IMR-90 (cell line): ENCODE measurements around the gene DUSP3. TPM values are rescaled to one million over a fixed set of nuclear protein-coding genes. Genes with fewer than 3 reads are reported as not detected.

Experiments used
- ATAC-seq: fragments of 200-7000 bp; cut with Tn5 transposase; 2 replicates; pipeline ENCODE4 v1.9.1; 2020; ENCODE audit warnings: low read depth, mild to moderate bottlenecking, moderate library complexity
- BruUV-seq: library from RNA; stranded (reverse); fragments of 400-500 nt; replicated peaks from 2 replicates; lab custom pipeline; 2021; lab: Mats Ljungman, UMichigan
- CTCF ChIA-PET: fragments of 300-600 bp; formaldehyde crosslinking; extraction: SDS; loops from one replicate; lab custom pipeline; 2021; ENCODE audit warnings: antibody characterized with exemption; lab: Yijun Ruan, JAX
- POLR2A ChIA-PET: fragments of 300-600 bp; sonication (Branson Sonifier 250); formaldehyde crosslinking; loops from one replicate; lab custom pipeline; 2022; ENCODE audit warnings: antibody characterized with exemption; ENCODE audit not compliant: unreplicated experiment; lab: Charles Lee
- DNase-seq: peaks from one replicate; pipeline ENCODE4 v3.0.0; 2013
- H2AFZ ChIP-seq: replicated peaks from 2 replicates; pipeline ENCODE3; 2013; ENCODE audit warnings: low read length, mild to moderate bottlenecking; ENCODE audit not compliant: poor library complexity
- H2AK5ac ChIP-seq: 2 replicates; pipeline ENCODE4 v1.6.1; 2013; ENCODE audit warnings: low read depth, low read length, inconsistent platforms
- H2AK9ac ChIP-seq: replicated peaks from 2 replicates; pipeline ENCODE3; 2013; ENCODE audit warnings: mild to moderate bottlenecking, low read depth, low read length, moderate library complexity; ENCODE audit not compliant: poor library complexity
- H2BK120ac ChIP-seq: 2 replicates; pipeline ENCODE4 v1.6.1; 2013; ENCODE audit warnings: low read depth, low read length, inconsistent platforms
- H2BK15ac ChIP-seq: 3 replicates; pipeline ENCODE4 v1.6.1; 2013; ENCODE audit warnings: low read depth, low read length, inconsistent platforms
- H2BK20ac ChIP-seq: 2 replicates; pipeline ENCODE4 v1.6.1; 2013; ENCODE audit warnings: low read depth, mild to moderate bottlenecking, inconsistent platforms, low read length, moderate library complexity
- H2BK5ac ChIP-seq: 2 replicates; pipeline ENCODE4 v1.6.1; 2013; ENCODE audit warnings: mild to moderate bottlenecking, low read depth, low read length, inconsistent platforms; ENCODE audit not compliant: poor library complexity, severe bottlenecking
- H3K14ac ChIP-seq: replicated peaks from 2 replicates; pipeline ENCODE4 v1.6.1; 2013; ENCODE audit warnings: low read depth, low read length, inconsistent platforms
- H3K18ac ChIP-seq: 2 replicates; pipeline ENCODE4 v1.6.1; 2013; ENCODE audit warnings: low read depth, low read length, control low read depth
- H3K23ac ChIP-seq: 2 replicates; pipeline ENCODE4 v1.6.1; 2013; ENCODE audit warnings: low read depth, low read length, inconsistent platforms
- H3K27ac ChIP-seq: 2 replicates; pipeline ENCODE4 v1.5.1; 2013; ENCODE audit warnings: mild to moderate bottlenecking, control low read depth, low read length; ENCODE audit not compliant: insufficient read depth
- H3K27me3 ChIP-seq: 2 replicates; pipeline ENCODE4 v1.6.1; 2013; ENCODE audit warnings: low read length; ENCODE audit not compliant: control insufficient read depth, insufficient read depth
- H3K36me3 ChIP-seq: 2 replicates; pipeline ENCODE4 v1.6.1; 2013; ENCODE audit warnings: low read length, mixed read lengths; ENCODE audit not compliant: control insufficient read depth, insufficient read depth
- H3K4ac ChIP-seq: 2 replicates; pipeline ENCODE4 v1.6.1; 2013; ENCODE audit warnings: low read depth, low read length, inconsistent platforms
- H3K4me1 ChIP-seq: 2 replicates; pipeline ENCODE4 v1.6.1; 2013; ENCODE audit warnings: low read length, mixed read lengths; ENCODE audit not compliant: control insufficient read depth, insufficient read depth
- H3K4me2 ChIP-seq: 2 replicates; pipeline ENCODE4 v1.6.1; 2013; ENCODE audit warnings: low read depth, mild to moderate bottlenecking, control low read depth, low read length, moderate library complexity
- H3K4me3 ChIP-seq: 2 replicates; pipeline ENCODE4 v1.5.1; 2013; ENCODE audit warnings: low read depth, mild to moderate bottlenecking, control low read depth, low read length, moderate library complexity; ENCODE audit not compliant: insufficient read depth
- H3K56ac ChIP-seq: 2 replicates; pipeline ENCODE4 v1.6.1; 2013; ENCODE audit warnings: low read length, inconsistent platforms; ENCODE audit not compliant: insufficient read depth; ENCODE audit errors: extremely low read depth
- H3K79me1 ChIP-seq, 2 experiments: 2 replicates each; pipeline ENCODE4 v1.6.1; 2013; ENCODE audit warnings: low read length in 2 of 2, inconsistent platforms in 1 of 2, low read depth in 1 of 2
- H3K9ac ChIP-seq: 2 replicates; pipeline ENCODE4 v1.6.1; 2013; ENCODE audit warnings: low read depth, low read length, control low read depth
- H3K9me1 ChIP-seq: 2 replicates; pipeline ENCODE4 v1.6.1; 2013; ENCODE audit warnings: low read length, inconsistent platforms; ENCODE audit not compliant: insufficient read depth
- H3K9me3 ChIP-seq: 2 replicates; pipeline ENCODE4 v1.6.1; 2013; ENCODE audit warnings: low read length; ENCODE audit not compliant: control insufficient read depth, insufficient read depth
- H4K20me1 ChIP-seq: 2 replicates; pipeline ENCODE4 v1.6.1; 2013; ENCODE audit warnings: low read length, inconsistent platforms; ENCODE audit not compliant: insufficient read depth
- H4K5ac ChIP-seq: 2 replicates; pipeline ENCODE4 v1.6.1; 2013; ENCODE audit warnings: mild to moderate bottlenecking, low read depth, low read length, control low read depth
- H4K8ac ChIP-seq, 2 experiments: 2 replicates each; pipeline ENCODE4 v1.6.1; 2013; ENCODE audit warnings: low read depth in 2 of 2, low read length in 2 of 2, control low read depth in 1 of 2, inconsistent platforms in 1 of 2
- H4K91ac ChIP-seq: 2 replicates; pipeline ENCODE4 v1.6.1; 2013; ENCODE audit warnings: low read depth, low read length, inconsistent platforms; ENCODE audit not compliant: insufficient read depth
- BHLHE40 ChIP-seq: fragments of 150-350 bp; IDR thresholded peaks from 2 replicates; pipeline ENCODE4 v1.6.1; 2016; ENCODE audit warnings: mild to moderate bottlenecking, low read depth, low read length
- CEBPB ChIP-seq: IDR thresholded peaks from 2 replicates; pipeline ENCODE4 v1.6.1; 2012; ENCODE audit warnings: low read depth, low read length, improper control_type of control experiment
- CHD1 ChIP-seq: IDR thresholded peaks from 2 replicates; pipeline ENCODE4 v1.6.1; 2012; ENCODE audit warnings: low read depth, low read length, improper control_type of control experiment
- FOS ChIP-seq: fragments of 150-350 bp; IDR thresholded peaks from 2 replicates; pipeline ENCODE4 v1.6.1; 2016; ENCODE audit warnings: low read depth, low read length
- MAFK ChIP-seq: IDR thresholded peaks from 2 replicates; pipeline ENCODE4 v1.6.1; 2012; ENCODE audit warnings: low read depth, low read length, improper control_type of control experiment
- MAZ ChIP-seq: IDR thresholded peaks from 2 replicates; pipeline ENCODE4 v1.6.1; 2012; ENCODE audit warnings: low read depth, mild to moderate bottlenecking, low read length, improper control_type of control experiment, moderate library complexity, borderline replicate concordance
- MXI1 ChIP-seq: IDR thresholded peaks from 2 replicates; pipeline ENCODE4 v1.6.1; 2012; ENCODE audit warnings: low read depth, mild to moderate bottlenecking, low read length, moderate library complexity, borderline replicate concordance
- NFE2L2 ChIP-seq: fragments of 150-350 bp; IDR thresholded peaks from 2 replicates; pipeline ENCODE4 v1.6.1; 2016; ENCODE audit warnings: low read depth, mild to moderate bottlenecking, low read length
- POLR2A ChIP-seq: IDR thresholded peaks from 2 replicates; pipeline ENCODE4 v1.6.1; 2012; ENCODE audit warnings: mild to moderate bottlenecking, low read depth, low read length
- RAD21 ChIP-seq: IDR thresholded peaks from 2 replicates; pipeline ENCODE4 v1.6.1; 2012; ENCODE audit warnings: low read length, improper control_type of control experiment
- RFX5 ChIP-seq: IDR thresholded peaks from 2 replicates; pipeline ENCODE4 v1.8.0; 2012; ENCODE audit warnings: low read depth, mild to moderate bottlenecking, low read length, moderate library complexity
- SMC3 ChIP-seq: fragments of 150-350 bp; IDR thresholded peaks from 2 replicates; pipeline ENCODE4 v1.6.1; 2016; ENCODE audit warnings: low read depth, mild to moderate bottlenecking, antibody characterized with exemption, low read length, moderate library complexity
- WGBS, 2 experiments: methylation state at CpG; one replicate each; pipeline versions ENCODE4 v1.1.5 to v1.1.7; 2013; ENCODE audit warnings: missing lambda C conversion rate in 2 of 2; ENCODE audit not compliant: insufficient read length in 1 of 2; ENCODE audit errors: extremely low coverage in 2 of 2; 5-methylcytosine and 5-hydroxymethylcytosine counted together
- dilution Hi-C: fragments of 300-500 bp; cut with HindIII; formaldehyde crosslinking; loops from one replicate; pipeline ENCODE4 v1.14.3; 2018; ENCODE audit warnings: low sequenced_read_pairs; ENCODE audit not compliant: unreplicated experiment
- in situ Hi-C: fragments of 300-500 bp; cut with MboI; formaldehyde crosslinking; loops from 3 replicates; pipeline ENCODE4 v1.14.3; 2019; ENCODE audit warnings: low sequenced_read_pairs, inconsistent platforms, mixed read lengths
- intact Hi-C: fragments of 100-400 bp; cut with micrococcal nuclease; formaldehyde crosslinking; loops from 2 replicates; pipeline ENCODE4 v1.10.0; 2022
- polyA plus RNA-seq, 3 experiments: library from polyadenylated mRNA; depleted of rRNA; stranded (reverse); fragments of >200 nt; gene quantifications; 2 replicates each; pipeline ENCODE4 v1.2.3, GENCODE V29; 2012; ENCODE audit warnings: low replicate concordance in 1 of 3
- total RNA-seq: library from RNA; depleted of rRNA; stranded (reverse); fragments of >200 nt; gene quantifications from 2 replicates; pipeline ENCODE4 v1.2.3, GENCODE V29; 2012
- TF ChIP-seq, protein P1 (sequence below): fragments of 150-350 bp; IDR thresholded peaks from 2 replicates; pipeline ENCODE4 v1.6.1; 2017; ENCODE audit warnings: mild to moderate bottlenecking, antibody characterized with exemption, low read length, low read depth
- TF ChIP-seq, protein P2 (sequence below): fragments of 150-350 bp; IDR thresholded peaks from 2 replicates; pipeline ENCODE4 v1.6.1; 2016; ENCODE audit warnings: low read depth, mild to moderate bottlenecking, low read length, moderate library complexity, borderline replicate concordance
- TF ChIP-seq, protein P3 (sequence below): conservative IDR thresholded peaks from 2 replicates; pipeline ENCODE4 v1.5.1; 2012; ENCODE audit warnings: mild to moderate bottlenecking, low read depth, low read length, improper control_type of control experiment

The DUSP3 gene
- total and polyA plus RNA-seq, 2 of the 4 experiments (the other 2 are of a cell fraction), result 33.3 to 40.9 TPM

DNA sequence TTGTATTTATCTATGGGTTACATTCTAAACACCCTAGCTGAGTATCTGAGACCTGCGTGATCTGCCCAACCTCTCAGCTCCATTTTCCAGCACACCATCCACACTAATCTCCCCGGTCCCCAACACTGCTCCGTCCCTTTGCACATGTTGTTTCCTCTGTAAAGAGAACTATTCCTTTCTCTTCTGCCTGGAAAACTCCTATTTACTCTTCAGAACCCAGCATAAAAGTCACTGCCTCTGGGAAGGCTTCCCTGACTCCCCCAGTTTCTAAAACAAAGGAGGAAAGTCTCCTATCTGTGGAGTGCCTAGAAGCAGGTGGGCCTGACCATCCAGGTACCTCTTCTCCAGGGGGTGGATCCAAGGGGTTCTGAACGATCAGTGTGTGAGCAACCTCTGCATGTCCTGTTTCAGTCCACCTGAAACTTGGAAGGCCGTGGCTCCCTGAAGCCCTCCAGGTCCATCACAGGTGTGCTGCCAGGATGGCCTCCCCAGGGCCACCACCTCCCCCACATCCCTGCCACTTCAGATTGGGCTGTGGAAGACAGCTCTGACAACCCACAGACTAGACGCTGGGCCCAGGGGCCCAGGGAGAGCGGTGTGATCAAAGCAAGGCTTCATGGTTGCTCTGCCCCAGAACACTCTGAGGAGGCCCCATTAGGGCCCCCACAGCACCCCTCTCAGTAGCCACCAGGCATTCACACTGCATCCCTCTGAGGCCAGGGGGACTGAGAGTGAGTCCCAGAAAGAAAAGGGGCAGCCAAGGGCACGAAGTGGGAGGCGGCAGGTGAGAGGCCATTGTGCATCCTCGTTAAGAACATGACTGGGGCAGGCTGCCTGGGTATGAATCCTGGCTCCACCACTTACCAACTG is 33.9 kb upstream of the DUSP3 start:
- H3K4me1 ChIP-seq, result peaks cover 6% of the 10 kb centered on the region
- DNase-seq (no peak), ATAC-seq (no peak)
- H3K56ac ChIP-seq, result no peak overlapping the region
- no peak overlapping the region for H3K23ac ChIP-seq
- no peak overlapping the region for H2AFZ ChIP-seq
- H2BK20ac ChIP-seq, result no peak overlapping the region
- H2BK120ac ChIP-seq, result no peak overlapping the region
- H4K5ac ChIP-seq, result no peak overlapping the region
- POLR2A ChIA-PET, result no interaction called here
- H2AK5ac ChIP-seq, result no peak overlapping the region
- WGBS, 2 experiments, result 100% methylated on average over 3 of the region's 10 CpGs; no CpG with 5 or more reads in 1 of the 2 experiments
- peaks cover 26% of the 10 kb centered on the region for H3K36me3 ChIP-seq
- H2BK5ac ChIP-seq, result no peak overlapping the region
- no peak overlapping the region for H4K8ac ChIP-seq
- BruUV-seq, result no TSS peak
- no peak overlapping the region for H3K4me2 ChIP-seq
- H3K18ac ChIP-seq, result no peak overlapping the region
- intact Hi-C loops, result no loop called here
- dilution Hi-C loops, result no loop called here
- H3K9ac ChIP-seq, result no peak overlapping the region
- H3K27me3 ChIP-seq, result no peaks in the 10 kb centered on the region
- H3K79me1 ChIP-seq, result peaks cover 3 to 8% of the 10 kb centered on the region in 2 experiments; a peak in 2 of 4 replicates
- no peak overlapping the region for H4K91ac ChIP-seq
- no peak overlapping the region for H3K27ac ChIP-seq
- no peak overlapping the region for H2AK9ac ChIP-seq
- no peak overlapping the region for H3K14ac ChIP-seq
- in situ Hi-C loops, result no loop called here
- H3K4ac ChIP-seq, result no peak overlapping the region
- H3K9me1 ChIP-seq, result peaks cover 11% of the 10 kb centered on the region; the same call in 1 of the 2 replicates
- CTCF ChIA-PET, result no interaction called here
- no peaks in the 10 kb centered on the region for H3K9me3 ChIP-seq
- no peak overlapping the region for H2BK15ac ChIP-seq
- no peak overlapping the region for H3K4me3 ChIP-seq
- H4K20me1 ChIP-seq, result no peaks in the 10 kb centered on the region
- TF ChIP-seq NFE2L2 (no peak), CEBPB (no peak), SMC3 (no peak), MAZ (no peak), POLR2A (no peak), CHD1 (no peak), RAD21 (no peak), MXI1 (no peak), BHLHE40 (no peak), RFX5 (no peak), FOS (no peak), MAFK (no peak)
- TF ChIP-seq, protein P1, sequence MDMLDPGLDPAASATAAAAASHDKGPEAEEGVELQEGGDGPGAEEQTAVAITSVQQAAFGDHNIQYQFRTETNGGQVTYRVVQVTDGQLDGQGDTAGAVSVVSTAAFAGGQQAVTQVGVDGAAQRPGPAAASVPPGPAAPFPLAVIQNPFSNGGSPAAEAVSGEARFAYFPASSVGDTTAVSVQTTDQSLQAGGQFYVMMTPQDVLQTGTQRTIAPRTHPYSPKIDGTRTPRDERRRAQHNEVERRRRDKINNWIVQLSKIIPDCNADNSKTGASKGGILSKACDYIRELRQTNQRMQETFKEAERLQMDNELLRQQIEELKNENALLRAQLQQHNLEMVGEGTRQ, result no peak
- TF ChIP-seq, protein P2, sequence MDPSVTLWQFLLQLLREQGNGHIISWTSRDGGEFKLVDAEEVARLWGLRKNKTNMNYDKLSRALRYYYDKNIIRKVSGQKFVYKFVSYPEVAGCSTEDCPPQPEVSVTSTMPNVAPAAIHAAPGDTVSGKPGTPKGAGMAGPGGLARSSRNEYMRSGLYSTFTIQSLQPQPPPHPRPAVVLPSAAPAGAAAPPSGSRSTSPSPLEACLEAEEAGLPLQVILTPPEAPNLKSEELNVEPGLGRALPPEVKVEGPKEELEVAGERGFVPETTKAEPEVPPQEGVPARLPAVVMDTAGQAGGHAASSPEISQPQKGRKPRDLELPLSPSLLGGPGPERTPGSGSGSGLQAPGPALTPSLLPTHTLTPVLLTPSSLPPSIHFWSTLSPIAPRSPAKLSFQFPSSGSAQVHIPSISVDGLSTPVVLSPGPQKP, result no peak
- TF ChIP-seq, protein P3, sequence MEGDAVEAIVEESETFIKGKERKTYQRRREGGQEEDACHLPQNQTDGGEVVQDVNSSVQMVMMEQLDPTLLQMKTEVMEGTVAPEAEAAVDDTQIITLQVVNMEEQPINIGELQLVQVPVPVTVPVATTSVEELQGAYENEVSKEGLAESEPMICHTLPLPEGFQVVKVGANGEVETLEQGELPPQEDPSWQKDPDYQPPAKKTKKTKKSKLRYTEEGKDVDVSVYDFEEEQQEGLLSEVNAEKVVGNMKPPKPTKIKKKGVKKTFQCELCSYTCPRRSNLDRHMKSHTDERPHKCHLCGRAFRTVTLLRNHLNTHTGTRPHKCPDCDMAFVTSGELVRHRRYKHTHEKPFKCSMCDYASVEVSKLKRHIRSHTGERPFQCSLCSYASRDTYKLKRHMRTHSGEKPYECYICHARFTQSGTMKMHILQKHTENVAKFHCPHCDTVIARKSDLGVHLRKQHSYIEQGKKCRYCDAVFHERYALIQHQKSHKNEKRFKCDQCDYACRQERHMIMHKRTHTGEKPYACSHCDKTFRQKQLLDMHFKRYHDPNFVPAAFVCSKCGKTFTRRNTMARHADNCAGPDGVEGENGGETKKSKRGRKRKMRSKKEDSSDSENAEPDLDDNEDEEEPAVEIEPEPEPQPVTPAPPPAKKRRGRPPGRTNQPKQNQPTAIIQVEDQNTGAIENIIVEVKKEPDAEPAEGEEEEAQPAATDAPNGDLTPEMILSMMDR, result no peak
